Testis (tissue), 3 donors: ENCODE measurements around the gene PPP1R14C. TPM values are rescaled to one million over a fixed set of nuclear protein-coding genes. Genes with fewer than 3 reads are reported as not detected.

Experiments
- DNase-seq: peaks from one replicate; pipeline ENCODE4 v3.0.0-alpha.2; 2019
- H3K27ac ChIP-seq, 2 donors: fragments of 200-600 bp; sonication (generic); one replicate each; pipeline ENCODE4 v1.5.1; 2019
- H3K27me3 ChIP-seq: fragments of 200-600 bp; sonication (generic); one replicate; pipeline ENCODE4 v1.5.1; 2019
- H3K36me3 ChIP-seq: fragments of 200-600 bp; sonication (generic); one replicate; pipeline ENCODE4 v1.5.1; 2017; ENCODE audit warnings: low read depth; ENCODE audit errors: missing control alignments
- H3K4me1 ChIP-seq: fragments of 200-600 bp; sonication (generic); one replicate; pipeline ENCODE4 v1.5.1; 2019
- H3K4me3 ChIP-seq, 2 donors: fragments of 200-600 bp; sonication (generic); one replicate each; pipeline ENCODE4 v1.5.1; 2017 to 2019
- H3K9me3 ChIP-seq: fragments of 200-600 bp; sonication (generic); one replicate; pipeline ENCODE4 v1.5.1; 2017
- CTCF ChIP-seq, 3 experiments: fragments of 450-650 bp in 2 of 3; fragments of 200-600 bp in 1 of 3; sonication (generic) in 1 of 3; IDR thresholded peaks; one replicate each; pipeline ENCODE4 v1.5.1; 2016 to 2019; ENCODE audit warnings: antibody characterized with exemption in 3 of 3, mild to moderate bottlenecking in 2 of 3, moderate library complexity in 1 of 3
- POLR2A ChIP-seq: fragments of 450-650 bp; IDR thresholded peaks from one replicate; pipeline ENCODE4 v1.6.1; 2017; ENCODE audit warnings: antibody characterized with exemption, mild to moderate bottlenecking, moderate library complexity
- WGBS, 2 donors: methylation state at CpG; one replicate each; pipeline ENCODE4 v1.1.5; 2018; 5-methylcytosine and 5-hydroxymethylcytosine counted together
- intact Hi-C: fragments of 100-400 bp; cut with DNase I; formaldehyde crosslinking; loops from one replicate; pipeline ENCODE4 v1.15.1; 2023; ENCODE audit warnings: low total_unique reads
- polyA plus RNA-seq: library from polyadenylated mRNA; stranded (reverse); fragments of 350-450 nt; fragmentation: Illumina TruSeq; extraction: RNeasy Lipid Tissue Mini Kit (QIAGEN cat#74804); gene quantifications from one replicate; pipeline ENCODE4 v1.2.3, GENCODE V29; 2014; ENCODE audit warnings: low read depth, low replicate concordance; ENCODE audit not compliant: insufficient read depth
- total RNA-seq, 2 donors: library from RNA; depleted of rRNA; stranded (reverse); fragments of >200 nt; gene quantifications; one replicate each; pipeline ENCODE4 v1.2.3, GENCODE V29; 2016

PPP1R14C gene
- total and polyA plus RNA-seq, 3 donors from 2014 or later = 11.1 to 27.1 (median 22.4) TPM

DNA sequence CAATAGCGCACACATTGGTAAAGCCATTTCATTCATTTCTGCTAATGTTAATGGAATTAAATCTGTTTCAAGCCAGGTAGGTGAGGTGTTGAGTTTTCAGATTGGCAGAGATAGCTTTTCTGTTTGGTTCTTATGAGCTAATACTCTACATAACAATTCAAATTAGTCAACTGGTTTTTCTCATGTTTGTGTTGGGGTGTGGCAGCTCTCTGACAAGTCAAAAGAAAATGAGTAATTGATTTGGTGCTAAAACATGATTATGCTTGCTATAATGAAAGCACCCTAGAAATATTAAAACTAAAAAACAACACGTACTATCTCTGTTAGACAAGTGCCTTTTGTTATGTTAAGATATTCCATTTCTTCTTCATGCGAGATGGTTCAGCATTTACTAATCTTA, 13.6 kb downstream of the PPP1R14C start:
- DNase-seq = no peak
- no peak overlapping the region for H3K4me3 ChIP-seq
- 86 to 93% methylated on average over 3 of the region's 3 CpGs for WGBS, 2 donors
- no peak for TF ChIP-seq CTCF (IDR thresholded peaks at IDR 0.05)
- TF ChIP-seq POLR2A = no peak
- H3K9me3 ChIP-seq = no peaks in the 10 kb centered on the region
- H3K27me3 ChIP-seq = no peaks in the 10 kb centered on the region
- no peaks in the 10 kb centered on the region for H3K36me3 ChIP-seq
- no peak overlapping the region for H3K27ac ChIP-seq
- intact Hi-C loops = no loop called here
- H3K4me1 ChIP-seq = no peaks in the 10 kb centered on the region

DNA sequence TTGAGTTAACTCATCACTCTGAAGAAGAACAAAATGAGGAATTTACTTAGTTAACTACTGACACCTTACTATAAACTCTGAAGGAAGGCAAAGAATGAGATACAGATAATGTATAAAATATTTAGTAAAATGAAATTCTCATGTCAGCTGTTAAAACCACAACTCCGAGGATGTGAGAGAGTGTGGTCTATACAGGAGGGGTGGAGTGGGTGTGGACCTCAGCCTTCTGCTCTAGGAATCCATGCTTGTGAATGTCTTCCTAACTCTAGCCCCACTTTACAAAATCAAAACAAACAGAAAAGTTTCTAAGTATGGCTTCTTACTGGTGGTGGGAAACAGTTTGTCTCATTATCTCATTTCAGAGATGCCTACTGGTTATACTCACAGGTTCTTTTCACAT, 14.2 kb downstream of the PPP1R14C start:
- Histone ChIP-seq H3K36me3 (no peaks in the 10 kb centered on the region), H3K9me3 (no peaks in the 10 kb centered on the region), H3K27ac (no peak overlapping the region), H3K4me1 (no peaks in the 10 kb centered on the region), H3K27me3 (no peaks in the 10 kb centered on the region), H3K4me3 (no peak overlapping the region)
- no peak for DNase-seq
- 84 to 97% methylated on average over 1 of the region's 1 CpG for WGBS, 2 donors
- intact Hi-C loops = no loop called here
- TF ChIP-seq CTCF (IDR thresholded peaks at IDR 0.05) (no peak), POLR2A (no peak)

- DNase-seq = no peak
- Histone ChIP-seq H3K4me3 (no peak overlapping the region), H3K36me3 (no peaks in the 10 kb centered on the region), H3K27ac (no peak overlapping the region), H3K27me3 (no peaks in the 10 kb centered on the region), H3K9me3 (no peaks in the 10 kb centered on the region), H3K4me1 (no peaks in the 10 kb centered on the region)
- no peak for TF ChIP-seq CTCF (IDR thresholded peaks at IDR 0.05)
- TF ChIP-seq POLR2A = no peak
- WGBS, 2 donors = 59 to 68% methylated on average over 4 of the region's 4 CpGs
- intact Hi-C loops = no loop called here
Measured at GRCh38 chr6:150159757-150160156, 16.9 kb downstream of the PPP1R14C start.

DNA sequence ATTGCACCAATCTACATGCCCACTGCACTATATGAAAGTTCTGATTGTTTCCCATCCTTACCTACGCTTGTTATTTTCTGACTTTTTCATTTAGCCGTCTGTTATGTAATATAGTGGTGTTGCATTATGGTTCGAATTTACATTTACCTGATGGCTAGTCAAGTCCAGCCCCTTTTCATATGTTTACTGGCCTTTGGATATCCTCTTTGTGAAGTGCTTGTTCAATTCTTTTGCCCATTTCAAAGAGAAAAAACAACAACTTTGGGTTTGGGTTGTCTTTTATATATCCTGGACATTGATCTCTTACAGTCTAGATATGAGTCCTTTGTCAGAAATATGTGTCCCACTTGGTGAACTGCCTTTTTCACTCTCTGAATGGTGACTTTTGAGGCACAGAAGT, 21.1 kb downstream of the PPP1R14C start:
- DNase-seq = no peak
- no peak overlapping the region for H3K27ac ChIP-seq
- H3K4me1 ChIP-seq = no peaks in the 10 kb centered on the region
- no peaks in the 10 kb centered on the region for H3K9me3 ChIP-seq
- H3K27me3 ChIP-seq = no peaks in the 10 kb centered on the region
- no peak for TF ChIP-seq POLR2A
- TF ChIP-seq CTCF (IDR thresholded peaks at IDR 0.05) = no peak
- no peak overlapping the region for H3K4me3 ChIP-seq
- 84 to 98% methylated on average over 3 of the region's 3 CpGs for WGBS, 2 donors
- intact Hi-C loops = no loop called here
- H3K36me3 ChIP-seq = no peaks in the 10 kb centered on the region

DNA sequence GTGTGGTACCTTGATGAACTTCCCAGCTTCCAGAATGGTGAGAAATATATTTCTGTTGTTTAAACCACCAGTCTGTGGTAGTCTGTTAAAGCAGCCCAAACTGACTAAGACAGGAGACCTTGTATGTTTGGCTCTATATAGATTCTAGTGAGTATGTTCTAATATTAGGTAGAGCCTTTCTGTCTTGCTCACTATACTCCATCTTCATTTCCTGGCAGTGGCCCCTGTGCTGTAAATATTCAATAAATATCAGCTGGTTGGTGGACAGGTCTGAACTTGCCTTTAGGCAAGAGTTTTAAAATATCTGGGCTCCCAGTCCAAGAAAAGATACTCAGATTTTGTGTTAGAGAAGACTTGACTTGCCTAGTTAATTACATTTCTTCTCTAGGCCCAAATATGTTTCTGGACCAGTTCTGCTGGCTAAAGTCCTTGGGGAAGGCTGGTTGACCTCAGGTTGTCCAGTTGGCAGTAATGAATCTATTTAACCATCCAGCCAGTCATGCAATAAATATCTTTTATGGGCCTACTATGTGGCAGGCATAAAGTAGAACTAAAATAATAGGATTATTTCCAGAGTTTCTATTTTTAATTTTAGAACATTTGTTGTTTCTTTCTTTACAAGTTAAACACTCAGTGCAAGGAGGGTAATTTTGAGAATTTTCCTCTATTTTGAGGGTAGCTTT, 22.3 kb downstream of the PPP1R14C start:
- Histone ChIP-seq H3K4me3 (no peak overlapping the region), H3K9me3 (no peaks in the 10 kb centered on the region), H3K4me1 (no peaks in the 10 kb centered on the region), H3K36me3 (no peaks in the 10 kb centered on the region), H3K27ac (no peak overlapping the region), H3K27me3 (no peaks in the 10 kb centered on the region)
- no peak for DNase-seq
- intact Hi-C loops = no loop called here
- TF ChIP-seq POLR2A = no peak
- TF ChIP-seq CTCF (IDR thresholded peaks at IDR 0.05) = no peak
